Esophagus muscularis mucosa (tissue), 4 donors: Measurements from ENCODE around the gene KLF1. TPM values are rescaled to one million over a fixed set of nuclear protein-coding genes. Genes with fewer than 3 reads are reported as not detected.

ENCODE experiments used
- DNase-seq: peaks from one replicate; pipeline ENCODE4 v3.0.0-alpha.2; 2017; ENCODE audit errors: extremely low spot score
- H3K27ac ChIP-seq, 4 donors: fragments of 200-600 bp; sonication (generic); replicated peaks in 1 of 4; 1 replicate in 3 of 4; 2 replicates in 1 of 4; pipeline ENCODE4 v1.5.1; 2016 to 2019; ENCODE audit warnings: mild to moderate bottlenecking in 1 of 4
- H3K27me3 ChIP-seq, 4 donors: fragments of 200-600 bp; sonication (generic); one replicate each; pipeline versions ENCODE4 v1.5.1 to v1.6.0; 2016 to 2019
- H3K36me3 ChIP-seq, 4 donors: fragments of 200-600 bp; sonication (generic); one replicate each; pipeline ENCODE4 v1.5.1; 2016 to 2019
- H3K4me1 ChIP-seq, 4 donors: fragments of 200-600 bp; sonication (generic); one replicate each; pipeline ENCODE4 v1.5.1; 2016 to 2019
- H3K4me3 ChIP-seq, 4 donors: fragments of 200-600 bp; sonication (generic); 1 replicate in 2 of 4; 2 replicates in 2 of 4; pipeline ENCODE4 v1.5.1; 2016 to 2019; ENCODE audit warnings: mild to moderate bottlenecking in 4 of 4, moderate library complexity in 1 of 4
- H3K9me3 ChIP-seq, 4 donors: fragments of 200-600 bp; sonication (generic); 1 replicate in 3 of 4; 2 replicates in 1 of 4; pipeline ENCODE4 v1.5.1; 2016 to 2019
- CTCF ChIP-seq, 3 experiments: fragments of 200-600 bp in 2 of 3; fragments of 450-650 bp in 1 of 3; sonication (generic) in 2 of 3; IDR thresholded peaks; one replicate each; pipeline ENCODE4 v1.5.1; 2017 to 2019; ENCODE audit warnings: antibody characterized with exemption in 3 of 3, mild to moderate bottlenecking in 2 of 3, moderate library complexity in 1 of 3
- EP300 ChIP-seq: sonication (generic); formaldehyde crosslinking; IDR thresholded peaks from one replicate; pipeline ENCODE4 v1.6.1; 2017; ENCODE audit warnings: antibody characterized with exemption
- POLR2A ChIP-seq: fragments of 450-650 bp; IDR thresholded peaks from one replicate; pipeline ENCODE4 v1.6.1; 2017; ENCODE audit warnings: antibody characterized with exemption, moderate library complexity, mild to moderate bottlenecking, low read depth
- POLR2AphosphoS5 ChIP-seq, 2 donors: sonication (generic); formaldehyde crosslinking; IDR thresholded peaks; one replicate each; pipeline ENCODE4 v1.6.1; 2017; ENCODE audit warnings: antibody characterized with exemption in 2 of 2
- WGBS: methylation state at CpG from one replicate; pipeline ENCODE4 v1.1.5; 2018; 5-methylcytosine and 5-hydroxymethylcytosine counted together
- intact Hi-C: fragments of 100-400 bp; cut with DNase I; formaldehyde crosslinking; loops from one replicate; pipeline ENCODE4 v1.15.1; 2023
- total RNA-seq, 4 donors: library from RNA; depleted of rRNA; stranded (reverse); fragments of >200 nt; gene quantifications; one replicate each; pipeline versions ENCODE4 v1.1.0 to v1.2.1, GENCODE V29; 2016

KLF1 gene
- total RNA-seq, 4 donors from 2014 or later, result not detected

GRCh38 chr19:12842511-12842910, 44.5 kb downstream of the KLF1 start:
- Histone ChIP-seq H3K27ac (no peak overlapping the region), H3K9me3 (no peaks in the 10 kb centered on the region), H3K4me1 (peaks cover 16 to 31% (median 30%) of the 10 kb centered on the region in 4 donors), H3K27me3 (peaks cover 0 to 97% (median 53%) of the 10 kb centered on the region in 4 donors), H3K4me3 (no peak overlapping the region), H3K36me3 (no peaks in the 10 kb centered on the region)
- 94% methylated on average over 18 of the region's 18 CpGs for WGBS
- TF ChIP-seq EP300 (no peak), CTCF (IDR thresholded peaks at IDR 0.05) (no peak), POLR2AphosphoS5 (IDR thresholded peaks at IDR 0.05) (no peak), POLR2A (no peak)
- intact Hi-C loops, result loop anchor here (10.0 kb wide), 1 partner anchor 158 kb away; the partner anchor contains the start of genes DHPS and GNG14
- no peak for DNase-seq

- H3K27me3 ChIP-seq, result peaks cover 0 to 100% (median 62%) of the 10 kb centered on the region in 4 donors
- WGBS, result 7% methylated on average over 9 of the region's 29 CpGs
These were observed 45.9 kb downstream of the KLF1 start for GRCh38 chr19:12841094-12841493.

GRCh38 chr19:12840091-12841079, 46.6 kb downstream of the KLF1 start:
- intact Hi-C loops, result loop anchor here (10.0 kb wide), 1 partner anchor 156 kb away; the partner anchor contains the start of genes DHPS and GNG14
- Histone ChIP-seq H3K4me3 (peak overlapping the region in 3 of 4 donors; percentile 8 to 37 (median 35)), H3K36me3 (no peaks in the 10 kb centered on the region), H3K4me1 (peaks cover 12 to 37% (median 26%) of the 10 kb centered on the region in 4 donors), H3K27me3 (peaks cover 0 to 100% (median 69%) of the 10 kb centered on the region in 4 donors), H3K9me3 (no peaks in the 10 kb centered on the region), H3K27ac (no peak overlapping the region)
- no peak for DNase-seq
- 19% methylated on average over 32 of the region's 43 CpGs for WGBS
- TF ChIP-seq CTCF (IDR thresholded peaks at IDR 0.05), result no peak
- no peak for TF ChIP-seq POLR2AphosphoS5 (IDR thresholded peaks at IDR 0.05)
- TF ChIP-seq EP300, result no peak
- TF ChIP-seq POLR2A, result no peak

More at GRCh38 chr19:12841094-12841493, 45.9 kb downstream of the KLF1 start:
- no peak for DNase-seq
- peaks cover 12 to 30% (median 25%) of the 10 kb centered on the region in 4 donors for H3K4me1 ChIP-seq
- intact Hi-C loops, result loop anchor here (10.0 kb wide), 1 partner anchor 156 kb away; the partner anchor contains the start of genes DHPS and GNG14
- H3K36me3 ChIP-seq, result no peaks in the 10 kb centered on the region
- H3K9me3 ChIP-seq, result no peaks in the 10 kb centered on the region
- H3K27ac ChIP-seq, result no peak overlapping the region
- peak overlapping the region in 3 of 4 donors; percentile 8 to 37 (median 35) for H3K4me3 ChIP-seq
- TF ChIP-seq EP300, result no peak
- TF ChIP-seq CTCF (IDR thresholded peaks at IDR 0.05), result no peak
- TF ChIP-seq POLR2AphosphoS5 (IDR thresholded peaks at IDR 0.05), result no peak
- TF ChIP-seq POLR2A, result no peak

- TF ChIP-seq POLR2AphosphoS5 (IDR thresholded peaks at IDR 0.05) (no peak), POLR2A (no peak), EP300 (no peak), CTCF (IDR thresholded peaks at IDR 0.05) (no peak)
- no peak overlapping the region for H3K27ac ChIP-seq
- H3K9me3 ChIP-seq, result no peaks in the 10 kb centered on the region
- H3K4me1 ChIP-seq, result peaks cover 13 to 49% (median 34%) of the 10 kb centered on the region in 4 donors
- peaks cover 0 to 100% (median 81%) of the 10 kb centered on the region in 4 donors for H3K27me3 ChIP-seq
- intact Hi-C loops, result no loop called here
- DNase-seq, result no peak
- H3K36me3 ChIP-seq, result no peaks in the 10 kb centered on the region
- H3K4me3 ChIP-seq, result peak overlapping the region; percentile 30 to 51 (median 40)
- 58% methylated on average over 8 of the region's 21 CpGs for WGBS
These were observed 47.9 kb downstream of the KLF1 start for GRCh38 chr19:12838886-12839756.
